Measurements from ENCODE around the gene REC8. TPM values are rescaled to one million over a fixed set of nuclear protein-coding genes. Genes with fewer than 3 reads are reported as not detected.

Gene REC8
- total and polyA plus RNA-seq, 2 of the 13 experiments (the other 11 are each of a cell fraction or from before 2014, with no cell fraction given) = 3.4 to 14.7 TPM

DNA sequence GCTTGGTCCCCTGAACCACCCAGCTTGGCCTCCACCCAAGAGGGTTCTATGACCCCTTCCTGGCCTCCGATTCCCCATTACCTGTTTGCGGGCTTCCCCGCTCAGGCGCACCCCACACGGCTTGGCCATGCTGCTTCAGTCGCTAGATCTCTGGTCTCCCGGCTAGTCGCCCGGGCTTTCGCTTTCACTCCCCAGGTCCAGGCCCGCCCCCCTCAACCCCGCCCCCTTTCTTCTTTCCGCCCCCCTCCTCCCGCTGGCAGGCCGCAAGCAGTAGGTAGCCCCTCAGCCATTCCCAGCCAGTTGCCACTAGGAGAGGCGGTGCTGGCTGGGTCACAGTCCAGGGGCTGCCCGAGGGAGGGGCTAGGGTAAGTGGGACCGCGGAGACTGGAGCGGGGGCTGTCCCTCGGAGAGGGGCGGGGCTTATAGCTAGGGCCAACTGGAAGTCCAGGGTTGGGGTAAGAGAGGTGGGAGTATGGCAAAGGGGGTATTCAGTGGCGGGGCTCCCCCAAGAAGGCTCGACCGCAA, 25.4 kb upstream of the REC8 start, which contains the start of gene PSME2 (continued):
- peak; percentile 45; the same call in 1 of the 2 replicates for TF ChIP-seq KLF11 (CRISPR knock-in tag; IDR thresholded peaks at IDR 0.05)
- TF ChIP-seq ZSCAN29 (CRISPR knock-in tag; conservative IDR thresholded peaks at IDR 0.05) = peak; percentile 14; the same call in 1 of the 2 replicates
- 0 out of 2 replicates have a peak, but pooled peaks have one; percentile 5 for TF ChIP-seq HNF1A (IDR thresholded peaks at IDR 0.05; ENCODE audit: low read depth)
- peak; percentile 60; the same call in 1 of the 2 replicates for TF ChIP-seq HNF1A (CRISPR knock-in tag; IDR thresholded peaks at IDR 0.05; ENCODE audit: borderline replicate concordance)
- TF ChIP-seq, protein P1, sequence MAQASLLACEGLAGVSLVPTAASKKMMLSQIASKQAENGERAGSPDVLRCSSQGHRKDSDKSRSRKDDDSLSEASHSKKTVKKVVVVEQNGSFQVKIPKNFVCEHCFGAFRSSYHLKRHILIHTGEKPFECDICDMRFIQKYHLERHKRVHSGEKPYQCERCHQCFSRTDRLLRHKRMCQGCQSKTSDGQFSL (CRISPR knock-in tag; IDR thresholded peaks at IDR 0.05) = peak; percentile 87; the same call in 1 of the 2 replicates
- TF ChIP-seq THRA (CRISPR knock-in tag; IDR thresholded peaks at IDR 0.05; ENCODE audit: borderline replicate concordance) = peak; percentile 48
- TF ChIP-seq CREB1 (IDR thresholded peaks at IDR 0.05) = peak; percentile 38; the same call in 1 of the 2 replicates
- no peak for TF ChIP-seq CREB1 (CRISPR knock-in tag; IDR thresholded peaks at IDR 0.05)
- peak; percentile 81 for TF ChIP-seq ZNF160 (CRISPR knock-in tag; IDR thresholded peaks at IDR 0.05)
- no peak; the same call in 1 of the 2 replicates for TF ChIP-seq HMG20B (CRISPR knock-in tag; conservative IDR thresholded peaks at IDR 0.05)
- no peak for TF ChIP-seq NFATC3 (CRISPR knock-in tag; IDR thresholded peaks at IDR 0.05)
- TF ChIP-seq BORCS8-MEF2B (CRISPR knock-in tag; IDR thresholded peaks at IDR 0.05) = no peak; the same call in none of the 2 replicates
- TF ChIP-seq, protein P2, sequence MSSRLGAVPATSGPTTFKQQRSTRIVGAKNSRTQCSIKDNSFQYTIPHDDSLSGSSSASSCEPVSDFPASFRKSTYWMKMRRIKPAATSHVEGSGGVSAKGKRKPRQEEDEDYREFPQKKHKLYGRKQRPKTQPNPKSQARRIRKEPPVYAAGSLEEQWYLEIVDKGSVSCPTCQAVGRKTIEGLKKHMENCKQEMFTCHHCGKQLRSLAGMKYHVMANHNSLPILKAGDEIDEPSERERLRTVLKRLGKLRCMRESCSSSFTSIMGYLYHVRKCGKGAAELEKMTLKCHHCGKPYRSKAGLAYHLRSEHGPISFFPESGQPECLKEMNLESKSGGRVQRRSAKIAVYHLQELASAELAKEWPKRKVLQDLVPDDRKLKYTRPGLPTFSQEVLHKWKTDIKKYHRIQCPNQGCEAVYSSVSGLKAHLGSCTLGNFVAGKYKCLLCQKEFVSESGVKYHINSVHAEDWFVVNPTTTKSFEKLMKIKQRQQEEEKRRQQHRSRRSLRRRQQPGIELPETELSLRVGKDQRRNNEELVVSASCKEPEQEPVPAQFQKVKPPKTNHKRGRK (CRISPR knock-in tag; IDR thresholded peaks at IDR 0.05) = no peak
- peak; percentile 76 for TF ChIP-seq ZNF331 (CRISPR knock-in tag; IDR thresholded peaks at IDR 0.05)
- TF ChIP-seq, protein P3, sequence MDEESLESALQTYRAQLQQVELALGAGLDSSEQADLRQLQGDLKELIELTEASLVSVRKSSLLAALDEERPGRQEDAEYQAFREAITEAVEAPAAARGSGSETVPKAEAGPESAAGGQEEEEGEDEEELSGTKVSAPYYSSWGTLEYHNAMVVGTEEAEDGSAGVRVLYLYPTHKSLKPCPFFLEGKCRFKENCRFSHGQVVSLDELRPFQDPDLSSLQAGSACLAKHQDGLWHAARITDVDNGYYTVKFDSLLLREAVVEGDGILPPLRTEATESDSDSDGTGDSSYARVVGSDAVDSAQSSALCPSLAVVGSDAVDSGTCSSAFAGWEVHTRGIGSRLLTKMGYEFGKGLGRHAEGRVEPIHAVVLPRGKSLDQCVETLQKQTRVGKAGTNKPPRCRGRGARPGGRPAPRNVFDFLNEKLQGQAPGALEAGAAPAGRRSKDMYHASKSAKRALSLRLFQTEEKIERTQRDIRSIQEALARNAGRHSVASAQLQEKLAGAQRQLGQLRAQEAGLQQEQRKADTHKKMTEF (CRISPR knock-in tag; IDR thresholded peaks at IDR 0.05) = peak; percentile 89; the same call in 1 of the 2 replicates
- no peak for TF ChIP-seq REL (CRISPR knock-in tag; conservative IDR thresholded peaks at IDR 0.05)

Measured in HepG2 (cell line).